Tibial nerve (tissue), 4 donors: ENCODE data around the gene MARCHF3.

Experiments used
- CTCF ChIP-seq, 5 experiments: fragments of 200-600 bp in 3 of 5; fragments of 450-650 bp in 2 of 5; sonication (generic) in 3 of 5; IDR thresholded peaks; one replicate each; pipeline ENCODE4 v1.5.1; 2016 to 2019; ENCODE audit warnings: antibody characterized with exemption in 5 of 5, mild to moderate bottlenecking in 3 of 5, moderate library complexity in 2 of 5
- EP300 ChIP-seq, 2 donors: sonication (generic); formaldehyde crosslinking; IDR thresholded peaks; one replicate each; pipeline ENCODE4 v1.6.1; 2017; ENCODE audit warnings: antibody characterized with exemption in 2 of 2, mild to moderate bottlenecking in 1 of 2
- POLR2A ChIP-seq, 2 donors: fragments of 450-650 bp; IDR thresholded peaks; one replicate each; pipeline ENCODE4 v1.6.1; 2017; ENCODE audit warnings: antibody characterized with exemption in 2 of 2, mild to moderate bottlenecking in 2 of 2, moderate library complexity in 2 of 2

DNA sequence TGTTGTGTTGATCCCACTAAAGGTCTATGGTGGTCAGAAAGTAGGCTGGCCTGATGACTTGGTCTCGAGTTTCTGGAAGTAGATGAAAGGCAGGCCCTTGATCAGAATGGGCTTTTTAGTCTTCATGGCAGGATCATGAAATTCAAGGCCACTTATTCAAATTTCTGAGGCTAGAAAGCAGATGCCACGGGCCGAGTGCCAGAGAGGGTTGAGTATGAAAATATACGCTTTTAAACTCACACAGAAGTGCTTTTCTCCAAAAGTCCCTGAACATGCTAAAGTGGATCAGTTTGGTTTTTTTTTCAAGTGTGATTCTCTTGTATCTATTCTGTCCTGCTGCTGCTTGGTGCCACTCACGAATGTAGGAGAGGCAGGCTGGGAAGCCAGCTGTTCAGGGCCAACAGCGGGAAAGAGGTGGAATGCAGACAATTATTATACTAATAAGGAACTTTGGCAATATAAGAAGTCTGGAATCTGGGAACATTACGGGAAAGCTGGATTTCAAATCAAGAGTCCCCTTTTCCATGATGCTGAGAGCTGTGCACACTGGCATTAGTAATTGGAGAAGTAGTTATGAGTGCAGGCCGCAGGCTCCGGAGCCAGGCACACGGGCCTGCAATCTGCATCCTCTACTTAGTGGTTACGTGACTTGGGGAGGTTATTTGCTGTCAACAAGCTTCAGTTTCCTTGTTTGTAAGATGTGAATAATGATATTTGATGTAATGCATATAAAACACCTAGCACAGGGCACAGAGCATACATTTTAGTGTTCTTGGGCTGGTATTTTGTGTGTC is 157.6 kb downstream of the MARCHF3 start:
- TF ChIP-seq CTCF (IDR thresholded peaks at IDR 0.05) (no peak), POLR2A (IDR thresholded peaks at IDR 0.05) (no peak), EP300 (IDR thresholded peaks at IDR 0.05) (no peak)
